OCI-LY1 (cell line): ENCODE results near the gene ARHGEF19.
"Not testable (repeated sequence)": the region's sequence is repeated elsewhere in the genome, so short reads cannot be mapped to it uniquely, and the experiment has no call there.

ENCODE experiments used
- CTCF ChIP-seq: fragments of 200-600 bp; sonication (generic), shearing (Covaris generic); IDR thresholded peaks from 2 replicates; pipeline ENCODE4 v1.5.1; 2017; ENCODE audit warnings: mild to moderate bottlenecking, antibody characterized with exemption, low read length, moderate library complexity, mixed read lengths
- EZH2 ChIP-seq: fragments of 200-600 bp; sonication (generic), shearing (Covaris generic); IDR thresholded peaks from 2 replicates; pipeline ENCODE4 v1.8.0; 2017; ENCODE audit warnings: borderline replicate concordance, mixed run types, mild to moderate bottlenecking, antibody characterized with exemption, low read length, moderate library complexity, mixed read lengths

DNA sequence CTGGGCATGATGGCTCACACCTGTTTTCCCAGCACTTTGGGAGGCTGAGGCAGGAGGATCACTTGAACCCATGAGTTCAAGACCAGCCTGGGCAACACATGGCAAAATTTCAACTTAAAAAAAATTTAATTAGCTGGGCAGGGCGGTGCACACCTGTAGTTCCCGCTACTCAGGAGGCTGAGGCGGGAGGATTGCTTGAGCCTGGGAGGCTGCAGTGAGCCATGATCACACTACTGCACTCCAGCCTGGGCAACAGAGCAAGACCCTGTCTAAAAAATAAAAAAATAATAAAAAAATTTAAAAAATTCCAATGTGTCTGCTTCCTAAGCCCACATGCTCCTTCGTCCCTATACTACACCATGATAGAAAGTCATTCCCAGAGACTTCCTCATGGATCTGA lies 16.3 kb downstream of the ARHGEF19 start:
- TF ChIP-seq CTCF, EZH2: not testable (repeated sequence)
